Measurements from ENCODE around the gene ADD1. TPM values are rescaled to one million over a fixed set of nuclear protein-coding genes. Genes with fewer than 3 reads are reported as not detected.

Gene ADD1
- total and polyA plus RNA-seq, 2 donors (not counting 1 experiment from before 2014, with no cell fraction given), result 164 to 171 TPM

DNA sequence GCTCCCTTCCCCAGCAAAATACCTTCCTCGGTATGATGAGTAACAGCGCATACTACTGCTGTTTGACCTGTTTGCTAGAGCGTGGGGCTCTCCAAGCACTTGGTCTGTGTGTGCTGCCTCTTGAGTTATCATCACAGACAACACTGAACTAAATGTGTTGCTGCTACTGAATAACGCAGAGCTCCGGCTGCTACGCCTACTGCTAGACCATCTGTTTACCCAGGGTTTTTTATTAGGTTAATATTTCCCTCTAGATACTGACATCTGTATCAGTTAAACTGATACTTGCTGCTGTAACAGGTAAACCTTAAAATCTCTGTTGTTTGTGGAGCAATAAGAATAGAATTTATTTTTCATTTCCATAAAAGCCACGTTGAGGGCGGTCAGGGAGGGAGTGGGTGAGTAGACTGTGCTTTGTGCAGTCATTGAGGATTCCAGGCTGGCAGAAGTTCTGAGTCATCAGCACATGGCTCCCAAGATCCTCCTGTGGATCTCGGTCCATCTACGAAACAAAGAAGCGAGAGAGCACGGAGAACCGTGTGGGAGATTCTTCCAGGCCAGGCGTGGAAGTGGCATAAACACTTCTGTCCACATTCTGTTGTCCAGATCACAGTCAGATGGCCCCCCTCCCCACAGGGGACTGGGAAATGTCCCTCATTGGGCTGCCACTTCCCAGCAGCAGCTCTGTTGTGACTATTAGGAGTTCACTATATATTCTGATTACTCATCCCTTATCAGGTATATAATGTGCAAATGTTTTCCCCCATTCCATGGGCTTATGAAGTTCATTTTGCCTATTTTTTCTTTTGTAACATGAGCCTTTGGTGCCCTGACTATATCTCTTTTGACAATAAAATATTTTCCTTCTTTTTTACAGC is 133.8 kb downstream of the ADD1 start:
- H3K27ac ChIP-seq (ENCODE audit: insufficient read depth, low read length), result no peak overlapping the region
- no peaks in the 10 kb centered on the region for H4K20me1 ChIP-seq (ENCODE audit: control insufficient read depth, extremely low read depth, insufficient read depth, low read length)
- DNase-seq (ENCODE audit: low read depth in 2 of 2), result peak; percentile 37 to 78
- H3K9ac ChIP-seq (ENCODE audit: insufficient read depth, low read length), result no peak overlapping the region
- no peaks in the 10 kb centered on the region for H3K27me3 ChIP-seq (ENCODE audit: control insufficient read depth, insufficient read depth, low read length)
- no peak overlapping the region for H3K4me2 ChIP-seq (ENCODE audit: extremely low read depth, insufficient read depth, low read length)
- H3K9me3 ChIP-seq (ENCODE audit: control insufficient read depth, insufficient read depth, low read depth, low read length), result no peaks in the 10 kb centered on the region
- TF ChIP-seq EZH2 (IDR thresholded peaks at IDR 0.05; ENCODE audit: low read length, missing control alignments), result no peak
- TF ChIP-seq, protein P1, sequence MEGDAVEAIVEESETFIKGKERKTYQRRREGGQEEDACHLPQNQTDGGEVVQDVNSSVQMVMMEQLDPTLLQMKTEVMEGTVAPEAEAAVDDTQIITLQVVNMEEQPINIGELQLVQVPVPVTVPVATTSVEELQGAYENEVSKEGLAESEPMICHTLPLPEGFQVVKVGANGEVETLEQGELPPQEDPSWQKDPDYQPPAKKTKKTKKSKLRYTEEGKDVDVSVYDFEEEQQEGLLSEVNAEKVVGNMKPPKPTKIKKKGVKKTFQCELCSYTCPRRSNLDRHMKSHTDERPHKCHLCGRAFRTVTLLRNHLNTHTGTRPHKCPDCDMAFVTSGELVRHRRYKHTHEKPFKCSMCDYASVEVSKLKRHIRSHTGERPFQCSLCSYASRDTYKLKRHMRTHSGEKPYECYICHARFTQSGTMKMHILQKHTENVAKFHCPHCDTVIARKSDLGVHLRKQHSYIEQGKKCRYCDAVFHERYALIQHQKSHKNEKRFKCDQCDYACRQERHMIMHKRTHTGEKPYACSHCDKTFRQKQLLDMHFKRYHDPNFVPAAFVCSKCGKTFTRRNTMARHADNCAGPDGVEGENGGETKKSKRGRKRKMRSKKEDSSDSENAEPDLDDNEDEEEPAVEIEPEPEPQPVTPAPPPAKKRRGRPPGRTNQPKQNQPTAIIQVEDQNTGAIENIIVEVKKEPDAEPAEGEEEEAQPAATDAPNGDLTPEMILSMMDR (conservative IDR thresholded peaks at IDR 0.05 in 1 of 2, IDR thresholded peaks at IDR 0.05 in 1 of 2; ENCODE audit: low read depth in 1 of 2, low read length in 2 of 2), result no peak
- no peak overlapping the region for H3K4me3 ChIP-seq (replicated peaks in 1 of 4; ENCODE audit: control extremely low read depth in 1 of 4, insufficient read depth in 1 of 4, low read depth in 3 of 4, low read length in 4 of 4)
- H3K79me2 ChIP-seq (ENCODE audit: control insufficient read depth, insufficient read depth, low read length), result no peaks in the 10 kb centered on the region
- H3K4me1 ChIP-seq (ENCODE audit: control insufficient read depth, extremely low read depth, insufficient read depth, low read length), result peaks cover 3% of the 10 kb centered on the region
- H3K36me3 ChIP-seq (ENCODE audit: control insufficient read depth, insufficient read depth, low read length), result no peaks in the 10 kb centered on the region
- peak overlapping the region; percentile 30 for H2AFZ ChIP-seq (ENCODE audit: low read length)

Other genes with a start within 250 kb of the ADD1 start
- 56.5 and 61.9 TPM in 2 replicates for gene TNIP2, start 87.5 kb upstream of the ADD1 start, total RNA-seq
- gene TNIP2, start 87.5 kb upstream of the ADD1 start, polyA plus RNA-seq, result 19.2 and 21.8 TPM in 2 replicates
- gene SH3BP2, start 50.8 kb upstream of the ADD1 start, total RNA-seq, result 8.6 and 9.5 TPM in 2 replicates
- gene SH3BP2, start 50.8 kb upstream of the ADD1 start, polyA plus RNA-seq, result 10.0 and 14.1 TPM in 2 replicates
- gene NOP14, start 119.6 kb downstream of the ADD1 start, total RNA-seq, result 16.7 and 17.7 TPM in 2 replicates
- gene NOP14, start 119.6 kb downstream of the ADD1 start, polyA plus RNA-seq, result 13.1 and 20.6 TPM in 2 replicates
- 5.9 and 6.9 TPM in 2 replicates for gene GRK4, start 119.7 kb downstream of the ADD1 start, total RNA-seq
- gene GRK4, start 119.7 kb downstream of the ADD1 start, polyA plus RNA-seq, result 4.0 and 4.4 TPM in 2 replicates
- not detected in 2 replicates for gene HTT-AS, start 230.7 kb downstream of the ADD1 start, total RNA-seq
- not detected in 2 replicates for gene HTT-AS, start 230.7 kb downstream of the ADD1 start, polyA plus RNA-seq
- 41.8 and 52.9 TPM in 2 replicates for gene HTT, start 230.8 kb downstream of the ADD1 start, total RNA-seq
- 13.2 and 19.2 TPM in 2 replicates for gene HTT, start 230.8 kb downstream of the ADD1 start, polyA plus RNA-seq

All from fibroblast of lung (primary cell).